ENCODE data around the gene FSTL4.

Gene FSTL4

GRCh38 chr5:133278317-133278716 lies 334.0 kb downstream of the FSTL4 start:
- DNase-seq, result no peak

GRCh38 chr5:133277744-133278143 lies 334.6 kb downstream of the FSTL4 start:
- DNase-seq, result no peak

DNA sequence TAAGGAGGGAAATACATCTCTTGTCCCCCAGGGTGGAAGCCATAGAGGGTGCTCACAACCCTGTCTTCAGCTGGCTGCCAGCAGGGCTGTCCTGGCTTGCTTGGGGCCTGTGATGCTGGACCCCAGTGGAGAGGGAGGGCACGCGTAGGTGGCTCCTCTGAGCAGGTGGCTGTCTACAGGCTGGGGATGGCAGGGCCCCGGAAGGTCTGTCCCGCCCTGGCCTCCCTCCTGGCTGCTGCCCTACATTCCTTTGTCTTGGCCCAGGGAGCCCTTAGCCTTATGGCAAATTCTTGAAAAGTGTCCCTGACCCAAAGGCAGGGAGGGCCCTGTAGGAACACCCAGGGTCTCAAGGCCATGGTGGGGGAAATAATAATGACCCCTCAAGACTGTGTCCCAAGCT lies 336.2 kb downstream of the FSTL4 start:
- no peak for DNase-seq

DNA sequence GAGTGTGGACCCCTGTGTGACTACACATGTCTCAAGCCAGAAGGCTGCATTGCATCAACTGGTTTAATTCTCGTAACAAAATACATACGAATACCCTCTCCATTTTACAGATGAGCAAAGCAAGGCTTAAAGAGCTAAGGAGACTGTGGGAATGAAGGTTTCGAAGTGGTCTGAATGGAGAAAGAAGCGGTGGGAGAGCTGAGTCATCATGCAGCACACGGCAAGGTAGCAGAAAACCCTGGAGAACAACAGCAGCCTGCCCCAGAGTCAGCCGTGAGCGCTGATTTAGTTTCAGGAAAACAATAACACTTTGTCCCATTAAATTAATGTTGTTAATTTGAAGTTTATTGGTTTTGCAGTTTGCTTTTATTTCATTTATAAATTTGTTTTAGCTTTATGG lies 336.7 kb downstream of the FSTL4 start:
- DNase-seq, result no peak

- no peak for DNase-seq
Observed at GRCh38 chr5:133274597-133274935, 337.8 kb downstream of the FSTL4 start.

GRCh38 chr5:133273661-133274596 lies 338.4 kb downstream of the FSTL4 start:
- no peak for DNase-seq

- no peak for DNase-seq
Observed at GRCh38 chr5:133272345-133272744, 340.0 kb downstream of the FSTL4 start.

GRCh38 chr5:133271606-133272005 lies 340.7 kb downstream of the FSTL4 start:
- no peak for DNase-seq

DNA sequence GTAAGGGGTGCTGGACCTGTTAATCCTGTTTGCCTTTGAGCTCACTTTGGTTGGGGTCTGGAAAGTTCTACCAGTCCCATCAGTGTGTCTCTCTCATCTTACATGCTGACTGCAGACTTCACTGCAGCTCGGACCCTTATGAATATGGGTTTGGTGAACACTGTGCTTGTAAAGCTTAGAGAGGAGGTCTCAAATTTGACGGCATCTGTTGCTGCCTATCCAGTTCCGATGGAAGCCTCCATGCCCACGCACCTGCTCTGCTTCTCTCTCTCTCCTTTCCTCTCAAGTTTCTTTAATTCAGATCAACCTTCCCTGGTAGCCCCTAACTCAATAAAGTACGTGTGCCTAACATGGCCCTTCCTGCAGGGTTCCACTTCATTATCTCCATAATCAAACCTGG lies 342.6 kb downstream of the FSTL4 start:
- DNase-seq, result no peak

GRCh38 chr5:133267601-133268000 lies 344.7 kb downstream of the FSTL4 start:
- DNase-seq, result no peak

DNA sequence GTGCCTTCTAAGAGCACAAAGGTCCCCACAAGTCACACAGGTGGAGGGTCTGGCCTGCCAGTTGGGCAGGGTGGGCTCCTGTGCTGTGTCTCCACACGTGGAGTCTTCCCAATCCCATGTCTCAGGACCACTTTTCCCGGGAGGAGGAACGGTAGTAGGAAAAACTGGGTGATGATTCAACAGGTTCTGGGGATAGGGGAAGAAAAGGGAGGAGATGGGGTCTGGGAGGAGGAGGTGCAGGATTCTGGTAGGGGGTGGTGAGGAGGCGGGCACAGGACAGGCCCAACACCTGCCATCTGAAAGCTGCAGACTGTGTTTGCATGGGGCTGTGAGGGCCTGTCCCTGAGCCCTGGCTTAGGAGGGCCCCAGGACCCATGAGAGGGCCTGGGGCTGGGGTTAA lies 345.4 kb downstream of the FSTL4 start:
- DNase-seq, result no peak

GRCh38 chr5:133266527-133266878 lies 345.8 kb downstream of the FSTL4 start:
- no peak for DNase-seq

GRCh38 chr5:133265720-133266526 lies 346.4 kb downstream of the FSTL4 start:
- no peak for DNase-seq

- DNase-seq, result no peak
Observed at GRCh38 chr5:133265257-133265656, 347.1 kb downstream of the FSTL4 start.

GRCh38 chr5:133262690-133263089 lies 349.7 kb downstream of the FSTL4 start:
- no peak for DNase-seq

- DNase-seq, result no peak
Observed at GRCh38 chr5:133261993-133262392, 350.3 kb downstream of the FSTL4 start.

- DNase-seq, result no peak
Observed at GRCh38 chr5:133260715-133261114, 351.6 kb downstream of the FSTL4 start.

- no peak for DNase-seq
Observed at GRCh38 chr5:133259199-133259997, 352.9 kb downstream of the FSTL4 start.

GRCh38 chr5:133257977-133258376 lies 354.4 kb downstream of the FSTL4 start:
- no peak for DNase-seq

DNA sequence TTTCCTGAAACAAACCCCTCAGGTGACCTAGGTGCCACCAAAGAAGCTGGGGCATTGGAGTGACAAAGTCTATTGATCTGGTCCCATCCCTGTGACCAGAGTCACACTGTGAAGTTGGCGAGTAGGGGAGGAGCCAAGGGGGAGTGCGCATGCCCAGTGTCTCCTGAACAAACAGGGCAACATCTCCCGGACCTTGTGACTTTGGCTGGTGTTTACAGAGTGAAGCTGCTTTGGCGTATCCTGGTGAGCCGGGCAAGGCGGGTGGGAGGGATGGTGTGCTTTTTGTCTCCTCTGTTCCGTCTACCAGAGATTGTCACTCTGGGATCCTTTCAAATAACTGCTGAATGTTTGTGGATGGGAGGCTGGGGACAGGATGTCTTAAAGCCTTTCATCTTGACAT lies 356.1 kb downstream of the FSTL4 start:
- DNase-seq, result no peak

DNA sequence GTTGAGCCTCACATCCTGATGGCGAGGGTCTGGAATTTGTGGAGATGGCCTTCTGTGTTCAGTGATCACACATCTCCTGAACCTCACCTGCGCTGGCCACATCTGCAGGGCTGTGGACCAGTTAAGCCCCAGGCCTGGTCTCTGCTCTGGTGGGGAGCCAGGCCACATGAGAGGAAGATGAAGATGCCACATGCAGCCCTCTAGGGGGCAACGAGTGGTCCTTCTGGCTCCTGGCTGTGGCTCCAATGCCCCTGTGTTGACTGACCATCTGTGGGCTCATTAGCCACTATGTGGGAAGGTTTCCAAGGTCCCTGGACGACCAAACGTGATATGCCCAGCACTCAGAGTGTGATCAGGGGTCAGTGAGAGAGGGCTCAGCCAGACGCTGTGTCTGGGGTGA lies 357.5 kb downstream of the FSTL4 start:
- DNase-seq, result no peak

GRCh38 chr5:133253671-133254070 lies 358.7 kb downstream of the FSTL4 start:
- DNase-seq, result no peak

DNA sequence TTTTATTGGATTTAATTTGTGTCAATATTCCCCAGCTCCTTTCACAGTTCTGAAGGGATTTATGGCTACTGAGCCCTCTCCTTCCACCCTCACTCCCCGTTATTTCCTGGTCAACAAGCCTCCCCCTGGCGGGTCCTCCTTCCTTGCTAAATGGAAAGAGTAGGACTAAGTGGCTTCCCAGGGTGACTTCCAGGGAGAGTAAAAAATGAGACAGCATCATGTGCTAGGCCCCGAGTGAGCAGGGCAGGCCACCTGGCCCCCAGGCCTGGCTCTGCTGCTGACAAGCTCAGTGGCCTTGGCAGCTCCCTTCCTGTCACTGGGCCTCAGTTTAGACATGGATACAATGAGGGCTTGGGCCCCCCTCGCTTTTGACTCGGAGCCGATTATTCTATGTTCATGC lies 359.3 kb downstream of the FSTL4 start:
- DNase-seq, result no peak

DNA sequence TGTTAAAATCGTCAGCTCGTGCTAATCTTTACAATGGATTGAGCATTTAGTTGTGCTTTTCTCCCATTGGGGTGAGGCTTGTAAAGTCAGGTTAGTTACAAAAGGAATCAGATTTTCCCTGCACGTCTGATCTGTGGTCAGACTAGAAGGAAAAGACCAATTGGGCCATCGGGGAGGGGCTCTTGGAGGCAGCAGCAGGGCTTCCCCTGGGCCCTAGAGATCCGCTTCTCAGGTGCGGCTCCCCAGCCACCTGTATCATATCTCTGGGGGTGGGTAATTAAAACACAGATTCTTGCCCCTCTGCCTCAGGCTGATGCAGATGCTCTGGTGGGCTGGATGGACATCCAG lies 360.2 kb downstream of the FSTL4 start:
- no peak for DNase-seq
